B cell (primary cell): Measurements from ENCODE around the gene ISG15. TPM values are rescaled to one million over a fixed set of nuclear protein-coding genes. Genes with fewer than 3 reads are reported as not detected.

Experiments
- ATAC-seq: fragments of 200-7000 bp; cut with Tn5 transposase; one replicate; pipeline ENCODE4 v1.10.0; 2021; ENCODE audit warnings: low read depth, mild to moderate bottlenecking, moderate number of reproducible peaks, moderate library complexity
- CTCF ChIA-PET: fragments of 350-600 bp; sonication (Branson Sonifier 250); formaldehyde crosslinking; loops from one replicate; lab custom pipeline; 2021; ENCODE audit warnings: antibody characterized with exemption, inconsistent platforms; lab: Charles Lee
- POLR2A ChIA-PET: fragments of 350-600 bp; sonication (Branson Sonifier 250); formaldehyde crosslinking; loops from one replicate; lab custom pipeline; 2021; ENCODE audit warnings: antibody characterized with exemption; lab: Charles Lee
- DNase-seq: peaks from one replicate; pipeline ENCODE4 v3.0.0; 2013
- H2AFZ ChIP-seq: 2 replicates; pipeline ENCODE4 v1.6.1; 2012; ENCODE audit warnings: mild to moderate bottlenecking, low read depth, low read length; ENCODE audit not compliant: insufficient read depth, poor library complexity, severe bottlenecking
- H3K27ac ChIP-seq, 2 donors: 1 replicate in 1 of 2; 2 replicates in 1 of 2; pipeline ENCODE4 v1.5.1; 2012 to 2013; ENCODE audit warnings: low read length in 2 of 2, mild to moderate bottlenecking in 2 of 2, moderate library complexity in 1 of 2
- H3K27me3 ChIP-seq, 4 experiments: fragments of 200-600 bp in 1 of 4; sonication (generic) in 1 of 4; replicated peaks in 1 of 4; 1 replicate in 2 of 4; 2 replicates in 2 of 4; pipeline versions ENCODE4 v1.6.1 to v1.7.0; 2013 to 2016; ENCODE audit warnings: low read length in 3 of 4, mild to moderate bottlenecking in 2 of 4, mixed read lengths in 1 of 4, moderate library complexity in 1 of 4; ENCODE audit not compliant: insufficient read depth in 4 of 4, control insufficient read depth in 3 of 4; ENCODE audit errors: control extremely low read depth in 1 of 4
- H3K36me3 ChIP-seq, 2 experiments: replicated peaks in 1 of 2; 1 replicate in 1 of 2; 2 replicates in 1 of 2; pipeline versions ENCODE4 v1.6.1 to v1.7.1; 2013; ENCODE audit warnings: low read length in 1 of 2; ENCODE audit not compliant: insufficient read depth in 2 of 2, control insufficient read depth in 1 of 2; ENCODE audit errors: control extremely low read depth in 1 of 2, extremely low read depth in 1 of 2
- H3K4me1 ChIP-seq, 2 donors: fragments of 200-600 bp in 1 of 2; sonication (generic) in 1 of 2; 1 replicate in 1 of 2; 2 replicates in 1 of 2; pipeline versions ENCODE4 v1.5.1 to v1.6.1; 2013 to 2017; ENCODE audit warnings: low read length in 2 of 2; ENCODE audit not compliant: control insufficient read depth in 2 of 2, insufficient read depth in 2 of 2
- H3K4me2 ChIP-seq: replicated peaks from 2 replicates; pipeline ENCODE3; 2012; ENCODE audit warnings: mild to moderate bottlenecking, low read depth, low read length; ENCODE audit not compliant: poor library complexity, severe bottlenecking
- H3K4me3 ChIP-seq, 5 experiments: fragments of 200-600 bp in 1 of 5; sonication (generic) in 1 of 5; 1 replicate in 3 of 5; 2 replicates in 2 of 5; pipeline versions ENCODE4 v1.5.1 to v1.7.0; 2011 to 2016; ENCODE audit warnings: low read length in 4 of 5, mild to moderate bottlenecking in 4 of 5, low read depth in 2 of 5, control low read depth in 1 of 5, moderate library complexity in 1 of 5; ENCODE audit not compliant: insufficient read depth in 1 of 5; ENCODE audit errors: control extremely low read depth in 1 of 5, extremely low read depth in 1 of 5
- H3K79me2 ChIP-seq: fragments of 200-600 bp; sonication (generic); one replicate; pipeline ENCODE4 v1.6.0; 2016; ENCODE audit warnings: low read length; ENCODE audit not compliant: control insufficient read depth, insufficient read depth
- H3K9ac ChIP-seq: fragments of 200-600 bp; sonication (generic); 2 replicates; pipeline ENCODE4 v1.6.1; 2017; ENCODE audit warnings: mild to moderate bottlenecking, low read length, moderate library complexity
- H3K9me3 ChIP-seq, 3 donors: one replicate each; pipeline versions ENCODE4 v1.6.1 to v1.7.1; 2013; ENCODE audit warnings: low read length in 2 of 3; ENCODE audit not compliant: control insufficient read depth in 2 of 3, insufficient read depth in 1 of 3; ENCODE audit errors: control extremely low read depth in 1 of 3
- H4K20me1 ChIP-seq: 2 replicates; pipeline ENCODE4 v1.6.0; 2012; ENCODE audit warnings: mild to moderate bottlenecking, low read length; ENCODE audit not compliant: insufficient read depth, control insufficient read depth, poor library complexity, severe bottlenecking
- H3K27ac Mint-ChIP-seq: one replicate; pipeline ENCODE4 v1.8.0; 2021; ENCODE audit warnings: mixed read lengths
- H3K27me3 Mint-ChIP-seq: one replicate; pipeline ENCODE4 v1.8.0; 2021; ENCODE audit warnings: mixed read lengths
- H3K4me1 Mint-ChIP-seq: one replicate; pipeline ENCODE4 v1.8.0; 2021; ENCODE audit warnings: mixed read lengths
- H3K4me3 Mint-ChIP-seq: one replicate; pipeline ENCODE4 v1.8.0; 2021; ENCODE audit warnings: mixed read lengths
- H3K9me3 Mint-ChIP-seq: one replicate; pipeline ENCODE4 v1.8.0; 2022; ENCODE audit warnings: mixed read lengths; ENCODE audit not compliant: insufficient read depth
- EZH2 ChIP-seq: IDR thresholded peaks from 2 replicates; pipeline ENCODE4 v1.6.1; 2012; ENCODE audit warnings: borderline replicate concordance, low read depth, mild to moderate bottlenecking, moderate library complexity, low read length; ENCODE audit not compliant: insufficient read depth, poor library complexity, severe bottlenecking
- WGBS: methylation state at CpG from one replicate; pipeline ENCODE4 v1.1.5; 2013; ENCODE audit warnings: missing lambda C conversion rate; ENCODE audit not compliant: insufficient coverage; 5-methylcytosine and 5-hydroxymethylcytosine counted together
- intact Hi-C: fragments of 100-400 bp; cut with micrococcal nuclease; formaldehyde crosslinking; loops from one replicate; pipeline ENCODE4 v1.10.0; 2022
- polyA plus RNA-seq: library from polyadenylated mRNA; depleted of rRNA; stranded (reverse); fragments of >200 nt; gene quantifications from 2 replicates; pipeline ENCODE4 v1.2.3, GENCODE V29; 2012
- total RNA-seq, 2 donors: library from RNA; stranded (reverse); fragments of 120-200 nt in 1 of 2; gene quantifications; 1 replicate in 1 of 2; 2 replicates in 1 of 2; pipeline versions ENCODE4 v1.2.3 to v1.2.4, GENCODE V29; 2013 to 2022
- TF ChIP-seq, protein P1 (sequence below): fragments of 200-600 bp; IDR thresholded peaks from one replicate; pipeline ENCODE4 v1.8.0; 2022; ENCODE audit warnings: antibody characterized with exemption, mild to moderate bottlenecking

The ISG15 gene
- total and polyA plus RNA-seq, 2 donors (not counting 1 experiment from before 2014, with no cell fraction given), result 28.3 to 91.4 TPM

DNA sequence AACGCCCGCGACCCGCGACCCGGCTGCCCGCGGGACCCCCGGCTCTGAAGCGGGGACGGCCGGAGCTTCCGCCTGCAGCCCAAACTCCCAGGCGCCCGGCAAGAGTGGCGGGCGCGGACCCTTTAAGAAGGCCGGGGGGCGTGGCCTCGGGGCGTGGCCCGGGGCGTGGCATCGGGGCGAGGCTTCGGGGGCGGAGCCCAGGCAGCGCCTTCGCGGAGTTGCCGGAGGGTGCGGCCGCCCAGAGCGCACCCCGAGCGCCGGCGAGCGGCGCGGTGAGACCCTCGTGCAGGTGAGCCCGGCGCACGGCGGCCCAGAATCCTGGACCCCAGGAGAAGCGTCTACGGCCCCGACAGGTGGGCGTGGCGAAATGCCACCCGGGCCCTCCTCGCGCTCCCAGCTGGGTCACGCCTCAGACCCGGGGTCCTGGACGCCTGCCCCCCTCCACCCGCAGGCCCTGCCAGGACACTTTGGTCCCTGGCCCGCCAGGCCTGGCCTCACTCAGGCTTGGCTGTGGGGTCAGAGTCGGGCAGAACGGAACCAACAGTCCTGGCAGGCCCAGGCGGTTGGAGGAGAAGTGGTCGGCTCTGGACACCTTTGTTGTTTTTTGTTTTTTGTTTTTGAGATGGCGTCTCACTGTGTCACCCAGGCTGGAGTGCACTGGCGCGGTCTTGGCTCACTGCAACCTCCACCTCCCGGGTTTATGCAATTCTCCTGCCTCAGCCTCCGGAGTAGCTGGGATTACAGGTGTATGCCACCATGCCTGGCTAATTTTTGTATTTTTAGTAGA lies 46.4 kb downstream of the ISG15 start:
- intact Hi-C loops, result loop anchor here (1.0 to 10.0 kb wide), 2 partner anchors 10 to 45 kb away; partner anchors contain the start of gene ISG15
- DNase-seq (peak; percentile 92), ATAC-seq (peak; percentile 65)
- H3K4me1 ChIP-seq, result peaks cover 38 to 44% of the 10 kb centered on the region in 2 donors
- ChIA-PET POLR2A (interaction anchor here (0.9 to 1.4 kb wide), 4 partner anchors 16 to 62 kb away, joined by 3 to 4 read pairs (median 4); no protein-coding TSS in a partner anchor), CTCF (interaction anchor here (1.2 to 2.0 kb wide), 5 partner anchors 19 to 315 kb away, joined by 3 to 7 read pairs (median 6); partner anchors contain the start of gene AURKAIP1)
- 5% methylated on average over 68 of the region's 69 CpGs for WGBS
- peaks cover 0 to 62% (median 30%) of the 10 kb centered on the region in 4 experiments for H3K27me3 ChIP-seq
- no peaks in the 10 kb centered on the region for H3K36me3 ChIP-seq
- H3K9me3 ChIP-seq, result peaks cover 0 to 22% (median 0%) of the 10 kb centered on the region in 3 donors
- TF ChIP-seq, protein P1, sequence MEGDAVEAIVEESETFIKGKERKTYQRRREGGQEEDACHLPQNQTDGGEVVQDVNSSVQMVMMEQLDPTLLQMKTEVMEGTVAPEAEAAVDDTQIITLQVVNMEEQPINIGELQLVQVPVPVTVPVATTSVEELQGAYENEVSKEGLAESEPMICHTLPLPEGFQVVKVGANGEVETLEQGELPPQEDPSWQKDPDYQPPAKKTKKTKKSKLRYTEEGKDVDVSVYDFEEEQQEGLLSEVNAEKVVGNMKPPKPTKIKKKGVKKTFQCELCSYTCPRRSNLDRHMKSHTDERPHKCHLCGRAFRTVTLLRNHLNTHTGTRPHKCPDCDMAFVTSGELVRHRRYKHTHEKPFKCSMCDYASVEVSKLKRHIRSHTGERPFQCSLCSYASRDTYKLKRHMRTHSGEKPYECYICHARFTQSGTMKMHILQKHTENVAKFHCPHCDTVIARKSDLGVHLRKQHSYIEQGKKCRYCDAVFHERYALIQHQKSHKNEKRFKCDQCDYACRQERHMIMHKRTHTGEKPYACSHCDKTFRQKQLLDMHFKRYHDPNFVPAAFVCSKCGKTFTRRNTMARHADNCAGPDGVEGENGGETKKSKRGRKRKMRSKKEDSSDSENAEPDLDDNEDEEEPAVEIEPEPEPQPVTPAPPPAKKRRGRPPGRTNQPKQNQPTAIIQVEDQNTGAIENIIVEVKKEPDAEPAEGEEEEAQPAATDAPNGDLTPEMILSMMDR, result peak; percentile 9
- no peak for TF ChIP-seq EZH2
- peaks cover 22% of the 10 kb centered on the region for H3K4me1 Mint-ChIP-seq
- no peaks in the 10 kb centered on the region for H3K9me3 Mint-ChIP-seq
- H3K4me3 ChIP-seq, result peak overlapping the region in 4 of 5 experiments; percentile 40 to 60 (median 51)
- H3K4me2 ChIP-seq, result peak overlapping the region; percentile 95
- peak overlapping the region; percentile 81 for H2AFZ ChIP-seq
- H3K79me2 ChIP-seq, result no peaks in the 10 kb centered on the region
- H3K27ac ChIP-seq, result no peak overlapping the region
- peak overlapping the region; percentile 76 for H3K4me3 Mint-ChIP-seq
- H4K20me1 ChIP-seq, result no peaks in the 10 kb centered on the region
- peaks cover 7% of the 10 kb centered on the region for H3K27me3 Mint-ChIP-seq
- H3K9ac ChIP-seq, result peak overlapping the region; percentile 66
- H3K27ac Mint-ChIP-seq, result no peak overlapping the region
